GM19239 (cell line): ENCODE results near the gene RASA3.

Experiments used
- DNase-seq: peaks from one replicate; pipeline ENCODE4 v3.0.0; 2011; ENCODE audit warnings: low spot score; ENCODE audit not compliant: insufficient read length
- FAIRE-seq: peaks from 2 replicates; lab custom pipeline; 2011; peaks lifted over from hg19 to GRCh38; lab: Jason Lieb, UNC

Gene RASA3

DNA sequence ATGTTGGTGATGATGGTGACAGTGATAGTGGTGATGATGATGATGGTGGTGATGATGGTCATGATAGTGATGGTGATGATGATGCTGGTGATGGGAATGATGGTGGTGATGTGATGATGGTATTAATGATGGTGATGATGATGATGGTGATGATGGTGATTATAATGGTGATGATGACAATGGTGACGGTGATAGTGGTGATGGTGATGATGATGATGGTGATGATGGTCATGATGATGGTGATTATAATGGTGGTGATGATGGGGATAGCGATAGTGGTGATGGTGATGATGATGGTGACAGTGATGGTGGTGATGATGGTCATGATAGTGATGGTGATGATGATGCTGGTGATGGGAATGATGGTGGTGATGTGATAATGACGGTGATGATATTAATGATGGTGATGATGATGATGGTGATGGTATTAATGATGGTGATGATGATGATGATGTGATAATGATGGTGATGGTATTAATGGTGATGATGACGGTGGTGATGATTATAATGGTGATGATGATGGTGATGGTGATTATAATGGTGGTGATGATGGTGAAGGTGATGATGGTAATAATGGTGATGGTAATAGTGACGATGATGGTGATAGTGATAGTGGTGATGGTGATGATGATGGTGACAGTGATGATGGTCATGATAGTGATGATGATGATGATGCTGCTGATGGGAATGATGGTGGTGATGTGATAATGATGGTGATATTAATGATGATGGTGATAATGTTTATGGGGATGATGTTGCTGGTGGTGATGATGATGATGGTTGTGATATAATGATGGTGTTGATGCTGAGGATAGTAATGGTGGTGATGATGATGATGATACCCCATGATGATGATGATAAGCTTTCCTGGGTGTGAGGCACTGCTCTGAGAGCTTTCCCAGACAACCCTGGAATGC is 166.2 kb downstream of the RASA3 start:
- FAIRE-seq (no peak), DNase-seq (no peak)

DNA sequence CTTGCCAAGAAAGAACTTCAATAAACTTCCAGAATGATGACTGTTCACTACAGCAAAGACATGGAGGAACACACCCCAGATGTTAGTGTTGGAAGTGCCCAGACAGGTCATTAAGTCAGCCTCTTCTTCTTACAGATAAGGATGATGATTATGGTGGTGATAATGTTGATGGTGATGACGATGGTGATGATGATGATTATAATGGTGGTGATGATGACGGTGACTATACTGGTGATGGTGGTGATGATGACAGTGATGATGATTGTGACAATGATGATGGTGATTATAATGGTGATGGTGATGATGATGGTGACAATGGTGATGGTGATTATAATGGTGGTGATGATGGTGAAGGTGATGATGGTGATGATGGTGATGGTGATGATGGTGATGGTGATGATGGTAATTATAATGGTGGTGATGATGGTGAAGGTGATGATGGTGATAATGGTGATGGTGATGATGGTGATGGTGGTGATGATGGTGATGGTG is 167.0 kb downstream of the RASA3 start:
- DNase-seq (no peak), FAIRE-seq (no peak)

DNA sequence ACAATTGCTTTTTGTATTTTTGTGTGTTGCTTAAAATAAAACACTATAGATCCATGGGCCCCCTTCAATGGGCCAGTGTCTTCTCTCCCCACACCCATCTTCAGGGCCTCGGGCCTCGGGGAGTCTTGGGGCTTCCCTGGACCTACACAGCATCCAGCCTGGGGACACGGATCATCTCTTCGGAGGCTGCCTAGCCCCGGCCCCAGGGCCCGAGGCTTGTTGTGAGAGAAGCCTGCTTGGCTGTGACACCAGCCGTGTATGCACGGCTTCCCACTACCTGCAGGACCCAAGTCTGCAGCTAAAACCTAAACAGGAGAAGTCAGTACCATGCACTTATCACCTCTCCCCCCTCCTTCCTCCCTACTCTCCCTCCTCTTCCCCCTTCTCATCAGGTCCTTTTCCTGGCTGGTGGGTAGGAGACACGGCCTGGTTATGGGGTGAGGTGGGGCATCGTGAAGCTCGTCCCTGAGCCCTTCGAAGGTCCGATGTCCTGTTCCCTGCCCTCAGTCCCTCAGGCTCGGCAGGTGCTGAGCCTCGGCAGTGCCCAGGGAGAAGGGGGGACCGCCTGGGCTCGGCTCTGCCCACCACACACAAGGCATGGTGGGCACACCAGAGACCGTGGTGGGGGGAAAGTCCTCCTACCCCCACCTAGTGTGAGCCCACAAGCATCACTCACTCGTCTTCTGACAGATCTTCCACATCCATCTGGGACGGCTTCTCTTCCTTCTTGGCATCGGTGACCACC is 168.0 kb downstream of the RASA3 start:
- FAIRE-seq, result no peak
- no peak for DNase-seq

DNA sequence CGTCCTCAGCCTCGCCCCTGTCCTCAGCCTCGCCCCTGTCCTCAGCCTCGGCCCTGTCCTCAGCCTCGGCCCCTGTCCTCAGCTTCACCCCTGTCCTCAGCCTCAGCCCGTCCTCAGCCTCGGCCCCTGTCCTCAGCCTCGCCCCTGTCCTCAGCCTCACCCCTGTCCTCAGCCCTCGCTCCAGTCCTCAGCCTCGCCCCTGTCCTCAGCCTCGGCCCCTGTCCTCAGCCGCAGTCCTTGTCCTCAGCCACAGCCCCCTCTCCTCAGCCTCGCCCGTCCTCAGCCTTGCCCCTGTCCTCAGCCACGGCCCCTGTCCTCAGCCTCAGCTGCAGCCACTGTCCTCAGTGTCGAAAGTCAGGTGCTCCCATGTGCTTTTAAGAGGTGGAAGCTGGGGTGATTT is 169.0 kb downstream of the RASA3 start:
- no peak for DNase-seq
- FAIRE-seq, result no peak

DNA sequence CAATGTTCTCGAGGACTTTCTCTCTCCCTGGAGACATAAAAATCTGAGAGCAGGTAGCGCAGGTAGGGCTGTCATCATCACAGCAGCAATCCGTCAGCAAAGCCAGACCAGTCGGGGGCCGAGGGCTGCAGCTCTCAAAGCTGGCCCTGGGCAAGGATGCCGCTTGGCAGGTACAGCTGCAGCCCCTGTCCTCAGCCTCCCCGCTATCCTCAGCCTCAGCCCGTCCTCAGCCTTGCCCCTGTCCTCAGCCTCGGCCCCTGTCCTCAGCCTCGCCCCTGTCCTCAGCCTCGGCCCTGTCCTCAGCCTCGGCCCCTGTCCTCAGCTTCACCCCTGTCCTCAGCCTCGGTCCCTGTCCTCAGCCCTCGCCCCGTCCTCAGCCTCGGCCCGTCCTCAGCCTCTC is 169.4 kb downstream of the RASA3 start:
- DNase-seq (no peak), FAIRE-seq (no peak)

DNA sequence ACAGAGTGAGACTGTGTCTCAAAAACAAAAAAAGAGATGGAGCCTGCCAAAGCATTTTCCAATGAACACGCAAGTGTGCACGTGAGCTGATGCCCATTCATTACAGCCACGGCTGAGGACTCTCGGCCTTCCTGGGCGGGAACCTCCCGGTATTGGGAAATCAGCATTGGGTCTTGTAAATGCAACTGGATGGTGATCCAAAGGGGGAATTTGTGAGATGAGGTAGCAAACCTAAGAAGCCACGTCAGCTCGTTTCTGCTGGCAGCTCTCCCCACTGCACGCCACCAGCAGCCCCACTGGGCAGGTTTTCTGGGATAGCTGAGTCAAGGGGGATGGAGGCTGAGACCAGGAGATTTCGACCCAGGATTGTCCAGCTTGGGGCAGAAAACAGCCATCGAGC is 170.0 kb downstream of the RASA3 start:
- FAIRE-seq (no peak), DNase-seq (no peak)

DNA sequence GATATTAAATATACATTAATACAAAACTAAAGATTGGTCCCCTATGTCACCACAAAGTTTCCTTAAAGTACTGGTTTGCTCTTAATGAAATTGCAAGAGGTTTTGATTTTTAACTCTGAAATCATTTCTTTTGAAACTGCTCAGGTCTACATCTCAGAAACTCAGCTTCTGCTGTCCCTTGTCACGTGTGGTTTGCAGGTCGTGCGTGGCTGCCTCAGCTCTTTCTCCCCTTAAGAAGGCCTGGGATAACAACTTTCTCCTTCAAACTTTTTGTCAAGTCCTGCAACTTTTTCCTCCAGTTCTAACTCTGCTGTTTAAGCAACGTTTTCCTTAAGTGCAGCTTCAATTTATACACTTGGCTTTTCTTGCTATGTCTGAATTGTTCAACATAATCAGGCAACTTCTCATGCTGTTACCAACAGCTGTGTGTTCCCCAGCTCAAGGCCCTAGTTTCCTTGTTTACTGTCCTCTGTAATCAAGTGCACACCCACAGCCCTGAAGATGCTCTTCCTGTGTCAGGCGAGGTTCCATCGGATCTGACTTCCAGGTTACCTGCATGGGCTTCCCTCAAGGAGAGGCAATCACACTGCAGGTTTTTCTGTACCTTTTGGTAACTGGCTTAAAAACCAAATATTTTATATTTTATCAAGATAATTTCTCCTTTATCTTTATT is 172.0 kb downstream of the RASA3 start:
- FAIRE-seq (no peak), DNase-seq (no peak)

DNA sequence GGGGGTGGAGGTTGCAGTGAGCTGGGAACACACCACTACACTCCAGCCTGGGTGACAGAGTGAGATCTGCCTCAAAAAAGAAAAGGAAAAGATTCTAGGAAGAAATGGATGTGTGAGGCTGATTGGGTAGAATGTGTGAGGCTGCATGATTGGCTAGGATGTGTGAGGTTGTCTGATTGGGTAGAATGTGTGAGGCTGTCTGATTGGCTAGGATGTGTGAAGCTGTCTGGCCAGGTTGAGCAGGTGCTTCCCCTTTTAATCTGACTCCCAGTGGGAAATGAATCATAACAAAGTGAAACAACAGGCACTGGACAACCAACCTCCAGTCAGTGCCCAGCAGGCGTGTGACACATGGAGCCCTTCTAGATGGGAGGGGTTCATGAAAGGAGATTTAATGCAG is 173.2 kb downstream of the RASA3 start:
- DNase-seq, result no peak
- FAIRE-seq, result no peak

DNA sequence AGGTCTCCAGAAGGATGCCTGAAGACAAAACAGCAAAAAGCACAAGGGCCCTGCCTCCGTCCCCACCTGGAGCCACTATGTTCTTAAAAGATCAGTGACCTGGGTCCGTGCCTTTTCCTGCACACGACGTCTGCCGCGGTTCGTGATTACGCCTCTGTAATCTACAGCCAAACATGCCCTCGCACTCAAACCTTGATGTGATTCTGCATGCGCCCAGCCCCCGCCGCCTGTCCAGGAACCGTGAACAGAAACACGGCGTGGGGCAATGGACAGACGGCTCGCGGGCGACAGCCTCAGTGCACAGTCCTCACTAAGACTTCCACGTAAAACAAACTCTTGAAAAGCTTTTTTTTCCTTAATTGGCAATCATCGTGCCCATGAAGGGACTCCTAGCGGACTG is 174.1 kb downstream of the RASA3 start:
- no peak for DNase-seq
- FAIRE-seq, result no peak

DNA sequence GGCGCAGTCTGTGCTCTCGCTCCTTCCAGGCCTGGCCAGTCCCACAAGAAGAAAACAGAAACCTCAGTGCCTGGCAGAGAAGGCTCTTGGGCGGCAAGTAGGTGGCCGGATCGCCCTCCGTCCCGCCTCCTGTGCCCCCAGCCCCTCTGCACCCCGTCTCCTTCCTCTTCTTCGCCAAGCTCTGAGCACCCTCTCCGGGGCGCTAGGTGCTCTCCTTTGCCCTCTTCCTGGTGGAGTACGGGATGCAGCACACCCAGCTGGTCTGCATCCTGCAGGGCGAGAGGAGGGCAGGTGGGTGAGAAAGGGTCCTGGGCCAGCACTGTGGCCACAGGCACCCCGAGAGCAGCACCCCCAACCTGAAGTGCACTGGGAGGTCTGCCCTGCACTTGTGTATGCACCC is 175.9 kb downstream of the RASA3 start:
- no peak for FAIRE-seq
- no peak for DNase-seq

DNA sequence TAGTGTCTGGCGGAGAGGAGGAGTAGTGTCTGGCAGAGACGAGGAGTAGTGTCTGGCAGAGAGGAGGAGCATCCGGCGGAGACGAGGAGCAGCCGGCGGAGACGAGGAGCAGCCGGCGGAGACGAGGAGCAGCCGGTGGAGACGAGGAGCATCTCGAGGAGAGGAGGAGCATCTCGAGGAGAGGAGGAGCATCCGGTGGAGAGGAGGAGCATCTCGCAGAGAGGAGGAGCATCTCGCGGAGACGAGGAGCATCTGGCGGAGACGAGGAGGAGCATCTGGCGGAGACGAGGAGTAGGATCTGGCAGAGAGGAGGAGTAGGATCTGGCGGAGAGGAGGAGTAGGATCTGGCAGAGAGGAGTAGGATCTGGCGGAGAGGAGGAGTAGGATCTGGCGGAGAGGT is 176.7 kb downstream of the RASA3 start:
- no peak for DNase-seq
- no peak for FAIRE-seq

DNA sequence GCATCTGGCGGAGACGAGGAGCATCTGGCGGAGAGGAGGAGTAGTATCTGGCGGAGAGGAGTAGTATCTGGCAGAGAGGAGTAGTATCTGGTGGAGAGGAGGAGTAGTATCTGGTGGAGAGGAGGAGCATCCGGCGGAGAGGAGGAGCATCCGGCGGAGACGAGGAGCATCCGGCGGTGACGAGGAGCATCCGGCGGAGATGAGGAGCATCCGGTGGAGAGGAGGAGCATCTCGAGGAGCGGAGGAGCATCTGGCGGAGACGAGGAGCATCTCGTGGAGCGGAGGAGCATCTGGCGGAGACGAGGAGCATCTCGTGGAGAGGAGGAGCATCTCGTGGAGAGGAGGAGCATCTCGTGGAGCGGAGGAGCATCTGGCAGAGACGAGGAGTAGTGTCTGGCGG is 177.2 kb downstream of the RASA3 start:
- no peak for DNase-seq
- FAIRE-seq, result no peak

DNA sequence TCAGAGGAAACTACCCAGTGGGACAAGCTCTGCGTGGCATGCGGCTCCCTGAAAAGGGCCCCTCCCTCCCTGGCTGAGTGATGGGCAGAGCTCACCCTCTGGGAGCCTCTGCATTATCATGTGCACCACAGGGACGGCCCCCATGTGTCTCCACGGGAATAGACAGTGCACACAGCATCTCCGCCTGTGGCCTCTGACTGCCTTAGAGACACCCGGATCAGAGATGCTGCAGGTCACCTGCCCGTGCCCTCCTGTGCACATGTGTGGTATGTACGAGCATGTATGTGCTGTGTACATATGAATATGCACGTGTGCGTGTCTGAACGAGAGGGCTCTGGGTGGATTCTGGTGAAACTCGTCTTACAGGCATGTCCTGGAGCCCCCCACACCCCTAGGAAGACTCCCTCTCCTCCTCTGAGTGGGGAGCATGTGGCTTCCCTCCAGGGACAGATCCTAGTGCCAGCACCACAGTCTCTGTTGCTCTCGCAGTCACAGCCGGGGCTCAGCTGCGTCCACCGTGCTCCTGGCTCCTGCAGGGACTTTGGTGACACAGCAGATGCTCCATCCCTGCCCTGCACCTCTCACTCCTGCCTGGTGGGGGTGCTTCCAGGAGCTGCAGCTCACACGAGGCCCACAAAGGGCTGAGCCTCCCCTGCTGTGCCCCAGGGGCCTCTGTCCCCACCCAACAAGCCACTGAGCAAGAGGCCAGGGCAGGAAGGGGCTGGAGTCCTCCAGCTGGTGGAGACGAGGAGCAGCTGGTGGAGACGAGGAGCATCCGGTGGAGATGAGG is 178.2 kb downstream of the RASA3 start:
- FAIRE-seq, result no peak

DNA sequence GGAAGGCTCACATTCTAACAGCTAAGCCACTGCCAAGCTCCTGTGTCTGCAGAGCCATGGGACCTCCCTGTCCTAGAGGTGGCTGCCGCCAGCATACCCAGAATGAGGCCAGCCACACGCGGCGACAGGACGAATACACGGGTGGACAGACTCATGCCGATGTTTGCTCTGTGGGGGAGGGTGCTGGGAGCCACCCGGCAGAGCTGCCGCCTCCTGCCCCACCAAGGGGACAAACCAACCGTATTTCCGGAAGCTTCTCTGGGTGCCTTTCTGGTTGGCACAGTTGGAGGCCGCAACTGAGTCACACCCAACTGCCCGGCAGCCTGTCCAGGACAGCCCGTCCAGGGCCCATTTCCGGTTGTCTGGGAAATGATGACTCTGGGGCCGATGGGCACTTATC is 178.9 kb downstream of the RASA3 start:
- no peak for DNase-seq
- no peak for FAIRE-seq

More for the DNA sequence above, 178.2 kb downstream of the RASA3 start:
- no peak for DNase-seq

DNA sequence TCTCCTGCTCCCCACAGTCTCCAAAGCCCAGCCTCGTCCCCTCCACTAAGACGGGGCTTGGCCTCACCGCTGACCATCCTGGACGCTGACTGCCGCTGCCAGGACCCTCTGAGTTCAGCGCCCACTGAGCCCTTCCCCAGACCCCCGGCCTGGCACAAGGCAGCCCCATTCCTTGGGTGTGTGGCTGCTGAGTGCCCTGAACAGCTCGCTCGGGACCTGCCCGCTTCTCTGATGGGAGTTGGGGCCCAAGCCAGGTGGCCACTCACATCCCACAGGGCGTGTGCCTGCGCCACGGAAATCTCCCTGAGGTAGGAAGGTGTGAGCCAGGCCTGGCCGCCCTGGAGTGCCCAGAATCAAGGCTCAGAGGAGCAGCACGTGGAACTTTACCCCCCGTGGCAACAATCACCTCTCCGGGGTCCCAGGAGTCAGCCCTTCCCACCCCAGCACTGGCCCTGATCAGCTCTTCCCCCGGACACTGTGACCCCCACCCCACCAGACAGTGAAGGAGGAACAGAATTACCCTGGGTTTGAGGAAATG is 179.4 kb downstream of the RASA3 start:
- DNase-seq, result no peak
- no peak for FAIRE-seq

DNA sequence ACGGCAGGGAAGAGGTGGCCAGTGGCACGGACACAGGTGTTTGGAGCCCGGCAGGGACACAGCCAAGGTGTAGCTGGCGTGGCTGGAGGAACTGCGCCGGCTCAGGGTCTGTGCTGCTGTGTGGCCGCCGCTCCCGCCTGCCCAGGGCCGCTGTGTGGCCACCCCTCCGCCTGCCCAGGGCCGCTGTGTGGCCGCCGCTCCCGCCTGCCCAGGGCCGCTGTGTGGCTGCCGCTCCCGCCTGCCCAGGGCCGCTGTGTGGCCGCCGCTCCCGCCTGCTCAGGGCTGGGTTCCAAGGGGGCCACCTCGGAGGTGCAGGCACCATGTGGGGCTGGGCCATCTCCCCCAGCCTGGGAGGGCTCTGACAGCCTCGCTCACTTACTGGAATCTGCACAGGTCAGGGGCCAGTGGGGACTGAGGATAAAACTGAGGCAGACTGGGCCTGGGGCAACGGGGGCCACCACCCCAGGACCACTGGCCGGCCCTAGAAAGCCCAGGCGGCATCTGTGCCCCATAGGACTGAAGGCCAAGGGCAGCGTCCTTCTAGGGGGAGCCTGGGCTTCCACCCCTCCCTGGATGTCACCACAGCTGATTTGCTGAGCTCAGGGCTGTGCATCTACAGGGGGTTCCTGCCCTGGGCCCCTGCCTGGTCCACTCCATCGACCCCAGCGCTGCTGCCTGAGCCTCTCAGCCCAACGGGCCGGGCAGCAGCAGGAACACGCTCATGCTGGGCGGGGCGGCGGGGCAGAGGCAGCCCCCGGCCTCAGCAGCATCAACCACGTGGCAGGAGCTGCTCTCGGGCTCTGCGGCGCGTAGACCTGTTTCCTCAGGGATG is 180.1 kb downstream of the RASA3 start:
- DNase-seq, result no peak
- no peak for FAIRE-seq

DNA sequence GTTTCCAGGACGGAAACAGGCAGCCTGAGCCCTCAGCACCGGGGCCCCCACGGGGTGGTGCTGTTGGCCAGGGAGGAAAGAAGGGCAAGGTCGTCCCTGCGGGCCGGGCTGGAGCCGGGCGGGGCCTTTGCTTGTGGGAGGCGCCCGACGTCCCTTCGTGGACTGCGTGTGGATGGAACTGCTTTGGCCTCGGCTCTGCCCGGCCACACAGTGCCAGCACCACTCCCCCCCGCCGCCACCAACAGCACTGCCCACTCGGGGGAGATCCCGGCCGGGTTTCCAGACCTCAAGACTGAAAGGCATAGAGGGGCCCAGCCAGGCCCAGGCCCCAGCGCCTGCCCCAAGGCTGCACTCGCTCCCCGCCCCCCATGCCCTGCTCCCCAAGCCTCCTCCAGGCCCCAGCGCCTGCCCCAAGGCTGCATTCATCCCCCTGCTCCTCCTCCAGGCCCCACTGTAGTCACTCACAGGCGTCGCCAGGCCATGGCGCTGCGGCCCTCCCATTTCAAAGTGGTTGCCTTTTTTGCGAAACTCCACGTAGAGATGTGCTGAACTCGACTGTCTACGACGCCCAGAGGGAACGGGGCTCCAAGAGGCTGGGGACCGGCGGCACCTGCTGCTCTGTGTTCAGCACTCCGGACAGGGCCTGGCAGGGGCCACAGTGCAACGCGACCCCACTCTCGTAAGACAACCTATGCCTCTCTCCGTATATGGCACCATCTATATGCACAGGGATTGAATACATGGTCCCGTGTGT is 181.0 kb downstream of the RASA3 start:
- FAIRE-seq (no peak), DNase-seq (peak; percentile 97)
